IMR-90 (cell line): ENCODE measurements around the gene JAKMIP1. TPM values are rescaled to one million over a fixed set of nuclear protein-coding genes. Genes with fewer than 3 reads are reported as not detected.

ENCODE experiments used
- ATAC-seq: fragments of 200-7000 bp; cut with Tn5 transposase; 2 replicates; pipeline ENCODE4 v1.9.1; 2020; ENCODE audit warnings: low read depth, mild to moderate bottlenecking, moderate library complexity
- BruUV-seq: library from RNA; stranded (reverse); fragments of 400-500 nt; replicated peaks from 2 replicates; lab custom pipeline; 2021; lab: Mats Ljungman, UMichigan
- CTCF ChIA-PET: fragments of 300-600 bp; formaldehyde crosslinking; extraction: SDS; loops from one replicate; lab custom pipeline; 2021; ENCODE audit warnings: antibody characterized with exemption; lab: Yijun Ruan, JAX
- POLR2A ChIA-PET: fragments of 300-600 bp; sonication (Branson Sonifier 250); formaldehyde crosslinking; loops from one replicate; lab custom pipeline; 2022; ENCODE audit warnings: antibody characterized with exemption; ENCODE audit not compliant: unreplicated experiment; lab: Charles Lee
- DNase-seq: peaks from one replicate; pipeline ENCODE4 v3.0.0; 2013
- H2AFZ ChIP-seq: replicated peaks from 2 replicates; pipeline ENCODE3; 2013; ENCODE audit warnings: low read length, mild to moderate bottlenecking; ENCODE audit not compliant: poor library complexity
- H2AK5ac ChIP-seq: 2 replicates; pipeline ENCODE4 v1.6.1; 2013; ENCODE audit warnings: low read depth, low read length, inconsistent platforms
- H2AK9ac ChIP-seq: replicated peaks from 2 replicates; pipeline ENCODE3; 2013; ENCODE audit warnings: mild to moderate bottlenecking, low read depth, low read length, moderate library complexity; ENCODE audit not compliant: poor library complexity
- H2BK120ac ChIP-seq: 2 replicates; pipeline ENCODE4 v1.6.1; 2013; ENCODE audit warnings: low read depth, low read length, inconsistent platforms
- H2BK15ac ChIP-seq: 3 replicates; pipeline ENCODE4 v1.6.1; 2013; ENCODE audit warnings: low read depth, low read length, inconsistent platforms
- H2BK20ac ChIP-seq: 2 replicates; pipeline ENCODE4 v1.6.1; 2013; ENCODE audit warnings: low read depth, mild to moderate bottlenecking, inconsistent platforms, low read length, moderate library complexity
- H2BK5ac ChIP-seq: 2 replicates; pipeline ENCODE4 v1.6.1; 2013; ENCODE audit warnings: mild to moderate bottlenecking, low read depth, low read length, inconsistent platforms; ENCODE audit not compliant: poor library complexity, severe bottlenecking
- H3K14ac ChIP-seq: replicated peaks from 2 replicates; pipeline ENCODE4 v1.6.1; 2013; ENCODE audit warnings: low read depth, low read length, inconsistent platforms
- H3K18ac ChIP-seq: 2 replicates; pipeline ENCODE4 v1.6.1; 2013; ENCODE audit warnings: low read depth, low read length, control low read depth
- H3K23ac ChIP-seq: 2 replicates; pipeline ENCODE4 v1.6.1; 2013; ENCODE audit warnings: low read depth, low read length, inconsistent platforms
- H3K27ac ChIP-seq: 2 replicates; pipeline ENCODE4 v1.5.1; 2013; ENCODE audit warnings: mild to moderate bottlenecking, control low read depth, low read length; ENCODE audit not compliant: insufficient read depth
- H3K27me3 ChIP-seq: 2 replicates; pipeline ENCODE4 v1.6.1; 2013; ENCODE audit warnings: low read length; ENCODE audit not compliant: control insufficient read depth, insufficient read depth
- H3K36me3 ChIP-seq: 2 replicates; pipeline ENCODE4 v1.6.1; 2013; ENCODE audit warnings: low read length, mixed read lengths; ENCODE audit not compliant: control insufficient read depth, insufficient read depth
- H3K4ac ChIP-seq: 2 replicates; pipeline ENCODE4 v1.6.1; 2013; ENCODE audit warnings: low read depth, low read length, inconsistent platforms
- H3K4me1 ChIP-seq: 2 replicates; pipeline ENCODE4 v1.6.1; 2013; ENCODE audit warnings: low read length, mixed read lengths; ENCODE audit not compliant: control insufficient read depth, insufficient read depth
- H3K4me2 ChIP-seq: 2 replicates; pipeline ENCODE4 v1.6.1; 2013; ENCODE audit warnings: low read depth, mild to moderate bottlenecking, control low read depth, low read length, moderate library complexity
- H3K4me3 ChIP-seq: 2 replicates; pipeline ENCODE4 v1.5.1; 2013; ENCODE audit warnings: low read depth, mild to moderate bottlenecking, control low read depth, low read length, moderate library complexity; ENCODE audit not compliant: insufficient read depth
- H3K56ac ChIP-seq: 2 replicates; pipeline ENCODE4 v1.6.1; 2013; ENCODE audit warnings: low read length, inconsistent platforms; ENCODE audit not compliant: insufficient read depth; ENCODE audit errors: extremely low read depth
- H3K79me1 ChIP-seq, 2 experiments: 2 replicates each; pipeline ENCODE4 v1.6.1; 2013; ENCODE audit warnings: low read length in 2 of 2, inconsistent platforms in 1 of 2, low read depth in 1 of 2
- H3K9ac ChIP-seq: 2 replicates; pipeline ENCODE4 v1.6.1; 2013; ENCODE audit warnings: low read depth, low read length, control low read depth
- H3K9me1 ChIP-seq: 2 replicates; pipeline ENCODE4 v1.6.1; 2013; ENCODE audit warnings: low read length, inconsistent platforms; ENCODE audit not compliant: insufficient read depth
- H3K9me3 ChIP-seq: 2 replicates; pipeline ENCODE4 v1.6.1; 2013; ENCODE audit warnings: low read length; ENCODE audit not compliant: control insufficient read depth, insufficient read depth
- H4K20me1 ChIP-seq: 2 replicates; pipeline ENCODE4 v1.6.1; 2013; ENCODE audit warnings: low read length, inconsistent platforms; ENCODE audit not compliant: insufficient read depth
- H4K5ac ChIP-seq: 2 replicates; pipeline ENCODE4 v1.6.1; 2013; ENCODE audit warnings: mild to moderate bottlenecking, low read depth, low read length, control low read depth
- H4K8ac ChIP-seq, 2 experiments: 2 replicates each; pipeline ENCODE4 v1.6.1; 2013; ENCODE audit warnings: low read depth in 2 of 2, low read length in 2 of 2, control low read depth in 1 of 2, inconsistent platforms in 1 of 2
- H4K91ac ChIP-seq: 2 replicates; pipeline ENCODE4 v1.6.1; 2013; ENCODE audit warnings: low read depth, low read length, inconsistent platforms; ENCODE audit not compliant: insufficient read depth
- BHLHE40 ChIP-seq: fragments of 150-350 bp; IDR thresholded peaks from 2 replicates; pipeline ENCODE4 v1.6.1; 2016; ENCODE audit warnings: mild to moderate bottlenecking, low read depth, low read length
- CEBPB ChIP-seq: IDR thresholded peaks from 2 replicates; pipeline ENCODE4 v1.6.1; 2012; ENCODE audit warnings: low read depth, low read length, improper control_type of control experiment
- CHD1 ChIP-seq: IDR thresholded peaks from 2 replicates; pipeline ENCODE4 v1.6.1; 2012; ENCODE audit warnings: low read depth, low read length, improper control_type of control experiment
- FOS ChIP-seq: fragments of 150-350 bp; IDR thresholded peaks from 2 replicates; pipeline ENCODE4 v1.6.1; 2016; ENCODE audit warnings: low read depth, low read length
- MAFK ChIP-seq: IDR thresholded peaks from 2 replicates; pipeline ENCODE4 v1.6.1; 2012; ENCODE audit warnings: low read depth, low read length, improper control_type of control experiment
- MAZ ChIP-seq: IDR thresholded peaks from 2 replicates; pipeline ENCODE4 v1.6.1; 2012; ENCODE audit warnings: low read depth, mild to moderate bottlenecking, low read length, improper control_type of control experiment, moderate library complexity, borderline replicate concordance
- MXI1 ChIP-seq: IDR thresholded peaks from 2 replicates; pipeline ENCODE4 v1.6.1; 2012; ENCODE audit warnings: low read depth, mild to moderate bottlenecking, low read length, moderate library complexity, borderline replicate concordance
- RAD21 ChIP-seq: IDR thresholded peaks from 2 replicates; pipeline ENCODE4 v1.6.1; 2012; ENCODE audit warnings: low read length, improper control_type of control experiment
- RCOR1 ChIP-seq: IDR thresholded peaks from 2 replicates; pipeline ENCODE4 v1.6.1; 2012; ENCODE audit warnings: mild to moderate bottlenecking, low read length, improper control_type of control experiment; ENCODE audit not compliant: insufficient replicate concordance
- RFX5 ChIP-seq: IDR thresholded peaks from 2 replicates; pipeline ENCODE4 v1.8.0; 2012; ENCODE audit warnings: low read depth, mild to moderate bottlenecking, low read length, moderate library complexity
- WGBS, 2 experiments: methylation state at CpG; one replicate each; pipeline versions ENCODE4 v1.1.5 to v1.1.7; 2013; ENCODE audit warnings: missing lambda C conversion rate in 2 of 2; ENCODE audit not compliant: insufficient read length in 1 of 2; ENCODE audit errors: extremely low coverage in 2 of 2; 5-methylcytosine and 5-hydroxymethylcytosine counted together
- dilution Hi-C: fragments of 300-500 bp; cut with HindIII; formaldehyde crosslinking; loops from one replicate; pipeline ENCODE4 v1.14.3; 2018; ENCODE audit warnings: low sequenced_read_pairs; ENCODE audit not compliant: unreplicated experiment
- in situ Hi-C: fragments of 300-500 bp; cut with MboI; formaldehyde crosslinking; loops from 3 replicates; pipeline ENCODE4 v1.14.3; 2019; ENCODE audit warnings: low sequenced_read_pairs, inconsistent platforms, mixed read lengths
- intact Hi-C: fragments of 100-400 bp; cut with micrococcal nuclease; formaldehyde crosslinking; loops from 2 replicates; pipeline ENCODE4 v1.10.0; 2022
- polyA plus RNA-seq, 3 experiments: library from polyadenylated mRNA; depleted of rRNA; stranded (reverse); fragments of >200 nt; gene quantifications; 2 replicates each; pipeline ENCODE4 v1.2.3, GENCODE V29; 2012; ENCODE audit warnings: low replicate concordance in 1 of 3
- total RNA-seq: library from RNA; depleted of rRNA; stranded (reverse); fragments of >200 nt; gene quantifications from 2 replicates; pipeline ENCODE4 v1.2.3, GENCODE V29; 2012
- TF ChIP-seq, protein P1 (sequence below): fragments of 150-350 bp; IDR thresholded peaks from 2 replicates; pipeline ENCODE4 v1.6.1; 2016; ENCODE audit warnings: low read depth, mild to moderate bottlenecking, low read length, moderate library complexity, borderline replicate concordance
- TF ChIP-seq, protein P2 (sequence below): fragments of 150-350 bp; IDR thresholded peaks from 2 replicates; pipeline ENCODE4 v1.6.1; 2017; ENCODE audit warnings: mild to moderate bottlenecking, antibody characterized with exemption, low read length, low read depth
- TF ChIP-seq, protein P3 (sequence below): conservative IDR thresholded peaks from 2 replicates; pipeline ENCODE4 v1.5.1; 2012; ENCODE audit warnings: mild to moderate bottlenecking, low read depth, low read length, improper control_type of control experiment

The JAKMIP1 gene
- total and polyA plus RNA-seq, 2 of the 4 experiments (the other 2 are of a cell fraction): not detected

DNA sequence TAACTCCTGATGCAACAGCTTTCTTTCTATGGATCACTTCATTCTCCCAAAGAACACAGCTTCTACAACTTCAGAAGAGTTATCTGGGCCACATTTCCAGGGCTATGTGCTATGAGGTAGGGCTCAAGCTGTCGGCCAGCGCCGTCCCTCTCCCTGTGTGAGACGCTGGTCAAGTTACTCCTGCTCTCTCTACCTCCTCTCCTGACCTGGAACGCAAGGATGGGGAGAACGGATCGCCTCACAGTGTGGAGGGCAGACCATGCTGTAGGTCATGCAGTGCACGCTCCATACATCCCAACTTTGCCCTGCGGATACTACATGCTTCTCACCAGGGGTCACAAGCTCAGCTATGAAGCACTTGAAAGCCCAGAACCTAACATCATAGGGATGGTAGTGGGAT is 42.4 kb downstream of the JAKMIP1 start:
- H4K91ac ChIP-seq: no peak overlapping the region
- H2BK5ac ChIP-seq: no peak overlapping the region
- H2BK20ac ChIP-seq: no peak overlapping the region
- no peaks in the 10 kb centered on the region for H3K36me3 ChIP-seq
- no peak overlapping the region for H2AFZ ChIP-seq
- H3K18ac ChIP-seq: no peak overlapping the region
- peaks cover 13% of the 10 kb centered on the region for H3K9me3 ChIP-seq
- H4K20me1 ChIP-seq: no peaks in the 10 kb centered on the region
- TF ChIP-seq MAFK: no peak
- TF ChIP-seq, protein P1, sequence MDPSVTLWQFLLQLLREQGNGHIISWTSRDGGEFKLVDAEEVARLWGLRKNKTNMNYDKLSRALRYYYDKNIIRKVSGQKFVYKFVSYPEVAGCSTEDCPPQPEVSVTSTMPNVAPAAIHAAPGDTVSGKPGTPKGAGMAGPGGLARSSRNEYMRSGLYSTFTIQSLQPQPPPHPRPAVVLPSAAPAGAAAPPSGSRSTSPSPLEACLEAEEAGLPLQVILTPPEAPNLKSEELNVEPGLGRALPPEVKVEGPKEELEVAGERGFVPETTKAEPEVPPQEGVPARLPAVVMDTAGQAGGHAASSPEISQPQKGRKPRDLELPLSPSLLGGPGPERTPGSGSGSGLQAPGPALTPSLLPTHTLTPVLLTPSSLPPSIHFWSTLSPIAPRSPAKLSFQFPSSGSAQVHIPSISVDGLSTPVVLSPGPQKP: no peak
- TF ChIP-seq RAD21: no peak
- TF ChIP-seq MXI1: no peak
- no peak for TF ChIP-seq RFX5
- no peak for TF ChIP-seq RCOR1
- TF ChIP-seq, protein P2, sequence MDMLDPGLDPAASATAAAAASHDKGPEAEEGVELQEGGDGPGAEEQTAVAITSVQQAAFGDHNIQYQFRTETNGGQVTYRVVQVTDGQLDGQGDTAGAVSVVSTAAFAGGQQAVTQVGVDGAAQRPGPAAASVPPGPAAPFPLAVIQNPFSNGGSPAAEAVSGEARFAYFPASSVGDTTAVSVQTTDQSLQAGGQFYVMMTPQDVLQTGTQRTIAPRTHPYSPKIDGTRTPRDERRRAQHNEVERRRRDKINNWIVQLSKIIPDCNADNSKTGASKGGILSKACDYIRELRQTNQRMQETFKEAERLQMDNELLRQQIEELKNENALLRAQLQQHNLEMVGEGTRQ: no peak
- no peak for TF ChIP-seq FOS
- no peak for TF ChIP-seq CEBPB
- no peak for TF ChIP-seq CHD1
- no peak for TF ChIP-seq BHLHE40
- TF ChIP-seq MAZ: no peak
- TF ChIP-seq, protein P3, sequence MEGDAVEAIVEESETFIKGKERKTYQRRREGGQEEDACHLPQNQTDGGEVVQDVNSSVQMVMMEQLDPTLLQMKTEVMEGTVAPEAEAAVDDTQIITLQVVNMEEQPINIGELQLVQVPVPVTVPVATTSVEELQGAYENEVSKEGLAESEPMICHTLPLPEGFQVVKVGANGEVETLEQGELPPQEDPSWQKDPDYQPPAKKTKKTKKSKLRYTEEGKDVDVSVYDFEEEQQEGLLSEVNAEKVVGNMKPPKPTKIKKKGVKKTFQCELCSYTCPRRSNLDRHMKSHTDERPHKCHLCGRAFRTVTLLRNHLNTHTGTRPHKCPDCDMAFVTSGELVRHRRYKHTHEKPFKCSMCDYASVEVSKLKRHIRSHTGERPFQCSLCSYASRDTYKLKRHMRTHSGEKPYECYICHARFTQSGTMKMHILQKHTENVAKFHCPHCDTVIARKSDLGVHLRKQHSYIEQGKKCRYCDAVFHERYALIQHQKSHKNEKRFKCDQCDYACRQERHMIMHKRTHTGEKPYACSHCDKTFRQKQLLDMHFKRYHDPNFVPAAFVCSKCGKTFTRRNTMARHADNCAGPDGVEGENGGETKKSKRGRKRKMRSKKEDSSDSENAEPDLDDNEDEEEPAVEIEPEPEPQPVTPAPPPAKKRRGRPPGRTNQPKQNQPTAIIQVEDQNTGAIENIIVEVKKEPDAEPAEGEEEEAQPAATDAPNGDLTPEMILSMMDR: no peak
- intact Hi-C loops (no loop called here), dilution Hi-C loops (no loop called here), in situ Hi-C loops (no loop called here)
- H3K79me1 ChIP-seq: no peaks in the 10 kb centered on the region
- no peak overlapping the region for H3K27ac ChIP-seq
- ChIA-PET POLR2A (no interaction called here), CTCF (no interaction called here)
- H2AK5ac ChIP-seq: no peak overlapping the region
- no peak overlapping the region for H4K8ac ChIP-seq
- no peak overlapping the region for H3K4me3 ChIP-seq
- no peak overlapping the region for H3K23ac ChIP-seq
- ATAC-seq (no peak), DNase-seq (no peak)
- H3K4me2 ChIP-seq: no peak overlapping the region
- no peak overlapping the region for H4K5ac ChIP-seq
- H3K9ac ChIP-seq: no peak overlapping the region
- no peak overlapping the region for H2AK9ac ChIP-seq
- BruUV-seq: no TSS peak
- no peak overlapping the region for H3K4ac ChIP-seq
- H2BK120ac ChIP-seq: no peak overlapping the region
- WGBS, 2 experiments: no CpG with 5 or more reads among the region's 9 CpGs
- H3K4me1 ChIP-seq: no peaks in the 10 kb centered on the region
- H3K14ac ChIP-seq: no peak overlapping the region
- H3K56ac ChIP-seq: no peak overlapping the region
- H3K27me3 ChIP-seq: no peaks in the 10 kb centered on the region
- H3K9me1 ChIP-seq: no peaks in the 10 kb centered on the region
- no peak overlapping the region for H2BK15ac ChIP-seq
